NCI-H2196 treated with DMSO at 0.1 percent for 48 hours (cell line): ENCODE measurements around the gene CDH13.

Experiments used
- DNase-seq: peaks from one replicate; lab custom pipeline; 2025; ENCODE audit not compliant: unreplicated experiment; lab: John Stamatoyannopoulos, UW

CDH13 gene

DNA sequence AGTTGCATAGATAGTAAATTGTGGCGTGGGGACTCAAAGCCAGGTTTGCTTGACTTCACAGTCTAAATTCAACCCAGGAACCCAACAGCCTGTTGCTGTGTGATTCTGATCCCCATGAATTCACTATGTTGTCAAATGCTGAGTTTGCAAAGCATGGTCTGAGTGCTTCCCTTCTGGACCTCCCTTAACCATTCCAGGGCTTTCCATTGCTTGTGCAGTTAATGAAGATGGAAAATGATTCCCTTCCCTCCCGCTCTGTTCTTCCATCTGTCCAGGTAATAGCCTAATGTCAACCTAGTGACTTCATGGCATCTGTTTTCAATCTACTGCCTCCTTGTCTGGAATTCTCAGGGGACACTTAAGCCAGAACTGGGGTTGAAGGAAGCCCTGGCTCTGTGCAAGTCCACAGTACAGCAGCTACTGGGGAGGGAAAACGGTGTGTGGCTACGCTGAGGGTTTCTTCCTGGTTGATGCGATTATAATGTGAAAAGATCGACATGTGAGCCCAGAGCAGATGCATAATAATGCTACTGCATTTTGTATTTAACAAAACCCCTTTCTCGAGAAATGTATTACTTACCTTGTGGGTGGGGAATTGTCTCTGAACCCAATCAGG lies 206.7 kb downstream of the CDH13 start:
- no peak for DNase-seq

DNA sequence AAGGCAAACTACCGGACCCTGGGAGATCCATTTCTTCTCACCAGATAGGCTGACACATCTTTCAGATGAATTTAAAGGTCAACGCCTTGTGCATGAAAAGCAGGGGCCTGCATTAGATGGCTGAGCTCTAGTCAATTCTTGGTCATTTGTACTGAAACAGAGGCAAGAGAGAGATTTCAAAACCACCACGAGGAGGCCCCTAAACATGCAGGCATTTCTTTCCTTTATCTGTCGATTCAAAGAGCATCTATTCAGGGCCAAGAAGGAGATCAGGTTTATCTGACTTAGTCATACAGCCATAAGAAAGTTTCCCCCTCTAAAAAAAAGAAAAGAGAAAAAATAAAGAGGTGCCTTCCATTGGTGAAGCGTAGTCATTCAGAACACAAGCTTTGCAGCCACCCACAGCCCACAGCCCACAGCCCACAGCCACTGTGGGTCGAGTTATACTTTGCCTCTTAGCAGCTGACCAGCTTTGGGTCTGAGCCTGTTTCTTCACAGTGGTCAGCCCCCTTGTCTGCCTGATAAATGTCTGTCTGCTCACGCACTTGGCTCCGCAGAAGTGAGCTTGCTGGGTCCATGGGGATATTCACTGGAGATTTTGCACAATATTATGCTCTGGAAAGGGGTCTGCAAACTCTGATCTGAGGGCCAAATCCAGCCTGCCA lies 207.5 kb downstream of the CDH13 start:
- no peak for DNase-seq

DNA sequence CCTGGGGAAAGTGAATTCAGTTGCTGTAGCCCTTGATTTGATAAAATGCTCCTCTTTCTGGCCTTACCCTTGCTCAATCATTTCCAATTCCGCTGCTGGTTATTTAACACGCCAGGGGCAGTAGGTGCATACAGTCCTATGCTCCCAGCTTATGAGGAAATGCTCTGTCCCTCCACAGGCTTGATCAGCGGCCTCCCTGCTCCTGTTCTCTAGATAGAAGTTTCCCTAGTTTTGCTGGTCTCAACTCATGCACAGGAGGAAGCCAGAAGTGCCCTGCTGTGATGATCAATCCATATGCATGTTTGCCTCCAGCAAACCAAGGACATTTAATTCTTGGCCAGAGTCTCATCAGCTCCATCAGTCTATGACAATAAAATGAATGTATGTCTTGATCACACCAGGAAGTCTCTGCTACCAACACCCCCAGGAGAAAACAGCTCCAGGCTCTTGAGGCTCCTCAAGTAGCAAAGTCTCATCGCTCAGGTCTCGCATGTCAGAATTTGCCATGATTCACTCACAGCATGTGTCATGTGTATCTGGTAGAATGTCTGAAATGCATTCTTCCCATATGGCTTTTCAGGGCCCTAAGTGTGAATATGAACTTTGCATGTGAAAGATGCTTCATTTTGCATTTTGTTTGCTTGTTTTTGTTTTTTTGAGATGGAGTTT lies 208.9 kb downstream of the CDH13 start:
- no peak for DNase-seq

DNA sequence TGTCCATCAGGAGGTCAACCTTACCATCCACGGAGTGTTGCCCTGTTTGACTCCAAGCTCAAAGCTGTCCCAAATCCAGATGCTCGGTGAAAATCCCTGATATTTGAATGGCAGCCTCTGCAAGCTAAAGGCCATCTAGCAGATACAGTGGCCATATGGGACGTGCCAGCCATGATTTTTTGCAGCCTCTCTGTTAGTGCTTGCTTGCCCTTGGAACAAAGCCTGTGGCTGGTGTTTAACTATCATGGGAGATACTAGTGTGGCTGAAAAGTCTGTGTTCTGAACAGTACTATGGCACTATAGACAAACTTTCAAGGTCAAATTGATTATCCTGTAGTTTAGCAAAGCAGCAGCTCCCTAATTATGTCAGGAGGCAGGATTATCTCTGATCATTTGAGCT lies 214.3 kb downstream of the CDH13 start:
- no peak for DNase-seq

DNA sequence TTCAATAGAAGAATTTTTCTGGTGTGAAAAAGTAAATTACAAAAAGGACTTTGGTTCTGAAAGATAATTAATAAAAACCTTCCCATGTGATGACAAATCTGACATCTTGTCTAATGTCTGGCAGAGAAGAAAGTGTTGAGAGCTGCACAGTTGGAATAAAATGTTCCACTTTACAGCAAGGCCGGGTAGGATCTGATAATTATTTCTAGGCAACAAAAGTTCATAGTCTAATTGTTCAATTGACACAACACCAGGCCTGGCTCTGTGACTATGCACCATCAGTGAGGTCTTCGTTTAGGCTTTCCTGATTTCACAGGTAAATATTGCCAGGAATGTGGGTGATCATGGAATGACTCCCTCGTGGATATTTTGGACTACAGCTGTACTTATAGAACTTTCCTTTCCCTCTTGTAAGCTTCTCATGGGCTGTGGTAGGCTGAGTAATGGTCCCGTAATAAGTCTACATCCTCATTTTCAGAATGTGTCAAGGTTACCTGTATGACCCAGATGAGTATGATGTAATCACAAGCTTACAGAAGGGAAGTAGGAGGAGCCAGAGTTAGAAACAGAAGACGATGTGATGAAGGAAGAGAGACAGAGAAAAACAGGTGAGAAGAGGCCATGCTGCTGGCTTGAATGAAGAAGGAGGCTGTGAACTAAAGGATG lies 217.0 kb downstream of the CDH13 start:
- no peak for DNase-seq

DNA sequence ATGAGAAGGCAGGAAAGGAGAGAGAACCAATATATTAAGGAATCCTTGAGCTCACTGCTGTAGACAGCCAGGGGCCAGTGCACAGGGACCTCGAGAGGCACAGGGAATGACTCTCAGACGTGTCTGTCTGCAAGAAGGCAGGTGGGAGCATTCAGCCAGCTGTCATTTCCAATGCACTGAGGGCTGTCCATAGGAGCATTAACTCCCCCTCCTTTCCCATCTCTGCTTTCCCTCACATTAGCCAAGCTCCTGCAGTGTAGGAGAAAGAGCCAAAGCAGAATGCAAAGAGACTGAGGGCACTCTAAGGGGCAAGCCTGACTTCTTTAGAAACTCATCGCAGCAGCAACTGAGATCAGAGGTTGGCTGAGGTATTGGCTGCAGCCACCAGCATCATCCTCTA lies 218.3 kb downstream of the CDH13 start:
- no peak for DNase-seq

DNA sequence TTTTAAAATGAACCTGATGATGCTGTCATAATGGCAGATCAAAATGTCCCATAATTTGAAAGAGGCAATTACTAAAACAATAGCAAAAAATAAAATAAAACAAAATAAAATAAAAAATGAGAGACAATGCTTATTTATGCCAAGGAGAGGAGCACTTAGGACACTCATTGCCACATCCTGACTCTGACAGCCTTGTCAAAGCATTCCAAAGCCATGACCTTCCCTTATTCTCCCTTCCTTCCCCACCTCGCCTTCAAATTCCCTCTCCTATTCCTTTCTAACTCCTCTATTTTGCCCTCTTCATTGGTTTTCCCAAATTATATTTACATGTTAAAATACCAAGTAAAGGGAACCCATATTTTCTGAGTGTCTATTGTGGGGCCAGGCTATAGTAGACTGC lies 220.0 kb downstream of the CDH13 start:
- no peak for DNase-seq

DNA sequence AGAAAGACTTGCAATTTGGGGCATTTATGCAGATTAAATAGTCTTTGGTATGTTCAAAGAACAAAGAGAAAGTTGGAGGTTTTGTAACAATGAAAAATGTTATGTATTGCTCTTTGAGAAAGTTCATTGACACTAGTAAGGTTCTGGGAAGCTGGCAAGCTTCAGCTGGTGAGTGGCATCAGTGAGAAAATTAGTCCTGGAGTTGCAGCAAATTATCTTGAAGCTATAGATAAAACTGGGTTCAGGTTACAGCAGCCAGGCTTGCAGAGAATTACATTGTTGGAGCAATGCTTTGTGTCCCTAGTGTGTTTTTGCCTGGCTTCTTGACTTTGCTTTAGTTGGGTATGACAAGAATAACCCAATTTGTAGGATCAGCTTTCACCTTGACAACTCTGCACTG lies 221.2 kb downstream of the CDH13 start:
- no peak for DNase-seq

DNA sequence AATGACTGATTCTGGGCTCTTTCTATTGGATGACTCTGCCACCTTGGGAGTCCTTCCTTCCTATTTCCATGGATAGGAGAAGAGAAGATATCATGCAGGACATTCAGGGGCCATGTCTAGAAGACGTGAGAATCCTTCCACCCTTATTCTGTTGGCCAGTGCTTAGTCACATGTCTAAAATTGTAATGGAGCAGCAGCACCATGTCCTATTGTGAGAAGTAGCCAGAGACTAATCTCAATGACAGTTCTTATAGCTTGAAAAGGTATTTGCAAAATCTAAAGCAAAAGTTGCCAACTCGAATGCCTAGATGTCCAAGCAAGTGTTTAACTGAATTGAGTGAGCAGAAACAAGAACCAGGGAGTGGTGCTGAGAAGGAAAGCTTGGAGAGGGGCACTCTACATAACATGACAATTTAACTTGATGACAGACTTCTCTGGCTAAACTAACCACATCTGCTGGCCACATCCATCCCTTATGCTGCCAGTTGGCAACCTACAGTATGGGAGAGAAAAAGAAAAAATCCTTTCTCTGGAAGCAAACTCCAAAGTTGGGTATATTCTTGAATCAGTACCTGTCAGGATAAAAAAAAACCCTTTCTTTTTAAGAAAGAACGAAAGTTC lies 225.7 kb downstream of the CDH13 start:
- DNase-seq = no peak

DNA sequence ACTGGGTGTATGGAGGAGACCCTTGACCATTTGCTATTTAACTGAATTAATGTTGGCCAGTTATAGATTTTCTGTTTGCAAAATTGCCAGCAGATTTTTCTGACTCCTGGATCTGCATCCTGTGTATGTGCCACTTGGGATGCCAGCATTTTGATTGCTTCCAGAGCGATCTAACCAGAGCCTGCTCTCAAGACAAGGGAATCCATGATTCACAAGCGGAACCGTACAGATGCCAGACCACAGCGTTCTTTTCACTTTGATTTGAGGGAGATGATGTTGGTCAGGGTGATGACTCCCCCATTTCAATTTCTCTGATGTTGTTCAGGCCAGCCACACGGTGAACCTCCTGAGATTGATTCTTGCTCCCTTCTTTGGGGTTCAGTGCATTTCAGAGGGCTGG lies 228.7 kb downstream of the CDH13 start:
- no peak for DNase-seq

DNA sequence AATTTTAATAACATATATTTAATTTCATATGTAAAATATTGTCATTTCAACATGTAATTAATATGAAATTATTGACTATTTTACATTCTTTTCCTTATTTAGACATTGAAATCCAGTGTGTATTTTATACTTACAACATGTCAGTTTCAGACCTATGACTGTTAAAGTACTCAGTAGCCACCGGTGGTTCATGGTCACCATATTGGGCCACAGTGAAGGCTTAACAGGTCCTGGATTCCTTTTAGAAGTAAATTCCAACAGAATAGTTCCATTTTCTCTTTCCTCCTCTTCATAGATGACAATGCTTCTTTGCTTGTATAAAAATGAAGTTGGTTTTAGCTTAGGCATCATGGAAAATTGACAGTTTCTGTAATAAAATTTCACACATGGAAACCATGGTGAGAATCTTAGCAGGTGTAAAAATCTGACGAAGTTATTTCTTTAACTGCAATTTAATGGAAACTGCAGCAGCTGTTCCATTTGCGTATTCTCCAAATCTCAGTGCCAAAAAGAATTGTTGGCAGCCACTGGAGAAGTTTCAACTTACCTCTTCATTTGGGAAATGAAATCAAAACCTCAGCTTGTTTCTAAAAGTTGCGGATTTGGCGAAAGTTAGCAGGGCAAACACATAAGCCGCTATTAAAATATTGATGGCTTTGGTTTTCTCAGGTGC lies 231.1 kb downstream of the CDH13 start:
- DNase-seq = no peak

DNA sequence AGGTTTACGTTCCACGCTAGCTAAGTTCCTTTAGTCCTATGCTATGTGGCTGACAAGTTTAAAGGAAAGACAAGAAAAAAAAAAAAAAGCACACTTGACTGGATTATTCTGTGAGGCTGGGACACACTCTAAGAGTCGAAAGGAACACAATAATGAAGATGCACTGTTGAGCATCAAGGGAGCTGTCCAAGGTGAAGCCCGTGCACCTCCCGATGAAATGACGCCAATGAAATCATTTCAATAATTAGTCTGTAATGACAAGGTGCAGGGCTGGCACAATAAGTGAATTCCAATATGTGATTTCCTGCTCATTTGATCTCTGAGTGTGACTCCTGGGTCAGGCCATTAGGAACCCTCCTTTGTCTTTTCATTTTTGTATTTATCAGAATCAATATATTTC lies 232.9 kb downstream of the CDH13 start:
- no peak for DNase-seq

DNA sequence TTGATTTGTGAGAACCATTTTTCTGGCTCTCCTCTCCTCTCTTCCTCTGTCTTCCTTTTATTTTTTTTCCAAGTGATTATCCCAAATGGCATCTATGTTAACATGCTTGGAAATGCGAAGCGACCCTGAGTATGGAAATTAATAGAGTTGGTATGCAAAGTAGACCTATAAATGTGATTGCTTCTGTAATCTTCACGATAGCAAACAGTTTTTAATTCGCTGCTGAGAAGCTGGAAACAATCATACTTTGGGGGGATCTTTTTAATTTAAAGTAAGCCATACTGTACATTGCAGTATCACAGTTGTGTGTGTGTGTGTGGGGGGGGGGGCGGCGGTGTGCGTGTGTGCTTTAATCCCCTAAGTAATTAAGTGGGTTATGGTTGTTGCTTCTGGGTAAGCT lies 233.3 kb downstream of the CDH13 start:
- DNase-seq = no peak

DNA sequence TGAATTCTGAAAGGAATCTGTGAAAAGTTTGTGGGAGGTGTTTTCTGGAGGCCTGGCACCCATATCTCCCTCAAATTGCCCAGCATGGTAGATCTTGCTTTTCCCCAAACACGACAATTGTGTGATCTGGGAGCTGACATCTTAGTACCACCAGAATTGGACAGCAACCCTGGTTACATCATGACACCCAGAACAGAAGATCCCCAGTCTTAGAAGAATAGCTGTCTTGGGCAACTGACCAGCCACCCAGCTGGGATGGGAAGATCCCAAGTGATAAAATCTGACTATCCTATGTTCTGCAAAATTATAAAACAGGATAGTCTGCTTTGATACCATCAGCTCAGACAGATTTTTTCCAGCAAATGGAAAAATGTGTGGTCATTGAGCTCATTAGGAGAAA lies 235.3 kb downstream of the CDH13 start:
- no peak for DNase-seq

DNA sequence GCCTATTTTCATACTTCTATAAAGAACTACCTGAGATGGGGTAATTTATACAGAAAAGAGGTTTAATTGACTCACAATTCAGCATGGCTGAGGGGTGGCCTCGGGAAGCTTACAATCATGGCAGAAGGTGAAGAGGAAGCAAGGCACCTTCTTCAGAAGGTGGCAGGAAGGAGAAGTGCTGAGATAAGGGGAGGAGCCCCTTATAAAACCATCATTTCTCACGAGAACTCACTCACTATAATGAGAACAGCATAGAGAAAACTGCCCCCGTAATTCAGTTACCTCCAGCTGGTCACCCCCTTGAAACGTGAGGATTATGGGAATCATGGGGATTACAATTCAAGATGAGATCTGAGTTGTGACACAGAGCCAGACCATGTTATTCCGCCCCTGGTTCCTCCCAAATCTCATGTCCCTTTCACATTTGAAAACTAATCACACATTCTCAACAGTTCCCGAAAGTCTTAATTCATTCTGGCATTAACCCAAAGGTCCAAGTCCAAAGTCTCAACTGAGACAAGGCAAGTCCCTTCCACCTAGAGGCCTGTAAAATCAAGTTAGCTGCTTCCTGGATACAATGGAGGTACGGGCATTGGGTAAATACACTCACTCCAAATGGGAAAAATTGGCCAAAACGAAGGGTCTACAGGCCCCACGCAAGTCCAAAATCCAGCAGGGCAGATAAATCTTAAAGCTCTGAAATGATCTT lies 237.7 kb downstream of the CDH13 start:
- no peak for DNase-seq

DNA sequence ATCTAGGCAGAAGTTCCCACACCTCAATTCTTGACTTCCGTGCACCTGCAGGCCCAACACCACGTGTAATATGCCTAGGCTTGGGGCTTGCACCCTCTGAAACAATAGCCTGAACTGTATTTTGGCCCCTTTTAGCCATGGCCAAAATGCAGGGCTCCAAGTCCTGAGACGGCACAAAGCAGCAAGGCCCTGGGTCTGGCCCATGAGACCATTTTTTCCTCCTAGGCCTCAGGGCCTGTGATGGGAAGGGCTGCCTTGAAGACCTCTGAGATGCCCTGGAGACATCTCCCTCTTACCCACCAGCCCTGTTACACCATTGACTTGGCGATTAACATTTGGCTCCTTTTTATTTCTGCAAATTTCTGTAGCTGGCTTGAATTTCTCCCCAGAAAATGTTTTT lies 238.6 kb downstream of the CDH13 start:
- DNase-seq = no peak

DNA sequence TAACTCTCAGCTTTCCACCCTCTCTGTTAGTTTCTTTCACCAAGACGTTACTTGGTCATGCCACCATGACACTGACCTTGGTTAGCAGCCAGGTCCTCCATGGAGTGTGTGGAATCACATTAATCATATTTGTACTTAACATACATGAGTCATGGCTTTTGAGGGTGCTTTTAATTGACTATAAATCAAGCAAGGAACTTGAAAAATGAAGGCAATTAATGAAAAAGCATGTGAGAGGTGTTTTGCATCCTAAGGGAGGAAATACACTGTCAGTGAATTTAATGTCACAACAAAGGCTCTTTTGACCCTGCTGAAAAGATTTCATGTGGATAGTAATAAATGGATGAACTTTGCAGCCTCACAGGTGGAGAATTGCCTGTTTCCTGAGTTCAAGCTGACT lies 240.7 kb downstream of the CDH13 start:
- DNase-seq = no peak

DNA sequence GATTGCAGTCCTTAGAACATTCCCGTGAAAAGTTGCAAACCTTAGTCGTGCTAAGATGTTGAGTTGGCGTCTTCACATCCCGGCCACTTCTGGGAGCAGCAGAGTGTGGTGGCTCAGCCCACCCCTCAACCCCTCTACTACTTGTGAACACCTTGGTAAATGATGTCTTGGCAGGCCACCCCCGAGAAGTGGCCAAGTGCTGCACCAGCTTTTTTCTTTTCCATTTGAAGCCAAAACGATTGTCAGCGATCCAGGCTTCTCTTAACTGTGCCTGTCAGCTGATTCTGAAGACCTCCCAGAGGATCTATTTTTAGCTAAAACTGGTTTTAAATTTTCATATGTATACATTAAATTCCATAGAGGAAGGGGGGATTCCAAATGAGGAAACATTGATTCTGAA lies 247.5 kb downstream of the CDH13 start:
- DNase-seq = no peak

DNA sequence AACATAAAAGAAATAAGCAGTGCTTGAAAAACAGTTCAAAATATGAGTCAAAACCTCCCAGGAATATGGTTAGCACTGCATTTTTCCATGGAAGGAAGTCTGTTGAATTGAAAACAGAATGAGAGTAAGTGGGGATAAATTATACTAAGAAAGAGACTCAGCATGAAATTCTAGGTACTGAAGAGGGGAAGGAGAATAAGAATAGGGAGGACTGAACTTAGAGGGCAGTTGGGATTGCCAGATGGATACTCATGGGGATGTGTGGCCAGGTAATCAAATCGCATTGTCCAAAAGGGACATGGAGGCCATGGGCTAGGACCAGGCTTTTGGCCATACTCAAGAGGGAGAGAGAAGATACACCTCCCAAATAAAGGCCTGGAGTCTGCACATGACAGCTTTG lies 247.9 kb downstream of the CDH13 start:
- DNase-seq = no peak

DNA sequence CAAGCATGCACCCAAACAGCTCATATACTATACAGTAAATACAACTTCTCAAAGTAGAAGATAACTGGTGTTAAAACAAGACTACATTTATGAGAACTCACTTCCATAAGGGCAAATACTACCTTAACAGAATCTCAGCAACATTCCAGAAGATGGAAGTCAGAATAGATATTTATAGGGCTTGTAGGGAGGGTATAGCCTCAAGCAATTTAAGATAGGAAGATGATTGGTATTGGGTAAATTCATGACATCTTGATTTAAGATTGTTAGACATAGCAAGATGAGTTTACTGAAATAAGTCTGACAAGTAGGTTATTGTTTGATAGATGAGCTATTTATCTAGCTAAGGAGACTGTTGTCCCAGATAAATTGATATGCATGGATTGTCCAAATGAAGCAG lies 250.2 kb downstream of the CDH13 start:
- DNase-seq = no peak

DNA sequence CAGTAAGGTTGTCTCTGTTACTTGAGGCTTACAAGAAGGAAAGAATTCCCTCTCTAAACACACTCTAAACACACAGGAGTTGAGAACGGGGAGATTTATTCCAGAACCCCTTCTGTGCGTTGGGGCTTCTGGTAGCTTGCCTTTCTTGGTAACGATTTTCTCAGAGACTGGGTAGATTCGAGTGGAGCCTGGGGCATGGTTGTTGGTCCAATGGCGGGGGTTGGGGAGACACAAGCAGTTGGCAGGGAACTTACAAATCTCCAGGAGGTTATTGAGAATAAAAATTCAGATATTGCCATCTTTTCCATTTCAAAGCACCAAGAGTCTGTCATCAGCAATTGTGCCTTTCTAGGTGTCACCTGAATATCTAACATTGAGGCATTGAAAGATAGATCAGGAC lies 251.7 kb downstream of the CDH13 start:
- no peak for DNase-seq
